Thoracic aorta (tissue), 2 donors: ENCODE measurements around the gene SH3BGRL. TPM values are rescaled to one million over a fixed set of nuclear protein-coding genes. Genes with fewer than 3 reads are reported as not detected.

Experiments used
- ATAC-seq: fragments of 150-250 bp; one replicate; pipeline ENCODE4 v1.8.0; 2017; ENCODE audit warnings: low read depth; ENCODE audit not compliant: insufficient number of reproducible peaks, low FRiP score
- DNase-seq: peaks from one replicate; pipeline ENCODE4 v3.0.0-alpha.2; 2020; ENCODE audit warnings: low spot score
- H3K27ac ChIP-seq, 2 donors: fragments of 200-600 bp; sonication (generic); 1 replicate in 1 of 2; 2 replicates in 1 of 2; pipeline ENCODE4 v1.5.1; 2016; ENCODE audit warnings: mild to moderate bottlenecking in 2 of 2, moderate library complexity in 2 of 2
- H3K27me3 ChIP-seq: fragments of 200-600 bp; sonication (generic); replicated peaks from 2 replicates; pipeline ENCODE4 v1.6.0; 2016; ENCODE audit warnings: mild to moderate bottlenecking; ENCODE audit not compliant: insufficient read depth
- H3K36me3 ChIP-seq: fragments of 200-600 bp; sonication (generic); one replicate; pipeline ENCODE4 v1.5.1; 2016
- H3K4me1 ChIP-seq, 2 donors: fragments of 200-600 bp; sonication (generic); 1 replicate in 1 of 2; 2 replicates in 1 of 2; pipeline versions ENCODE4 v1.5.1 to v1.6.0; 2016; ENCODE audit warnings: low read depth in 2 of 2, mild to moderate bottlenecking in 1 of 2; ENCODE audit not compliant: control insufficient read depth in 1 of 2
- H3K4me3 ChIP-seq: fragments of 200-600 bp; sonication (generic); 2 replicates; pipeline ENCODE4 v1.5.1; 2016; ENCODE audit warnings: mild to moderate bottlenecking
- H3K9me3 ChIP-seq: fragments of 200-600 bp; sonication (generic); 2 replicates; pipeline ENCODE4 v1.5.1; 2016
- CTCF ChIP-seq: fragments of 200-600 bp; sonication (generic); IDR thresholded peaks from one replicate; pipeline ENCODE4 v1.5.1; 2019; ENCODE audit warnings: antibody characterized with exemption
- total RNA-seq, 2 donors: library from RNA; depleted of rRNA; stranded (reverse); fragments of >200 nt; gene quantifications; one replicate each; pipeline versions ENCODE4 v1.1.0 to v1.2.3, GENCODE V29; 2016

SH3BGRL gene
- total RNA-seq, 2 donors from 2014 or later = 196 to 218 TPM

- ATAC-seq (no peak), DNase-seq (no peak)
- Histone ChIP-seq H3K27me3 (no peaks in the 10 kb centered on the region), H3K9me3 (no peaks in the 10 kb centered on the region), H3K4me3 (no peak overlapping the region), H3K27ac (no peak overlapping the region), H3K36me3 (no peaks in the 10 kb centered on the region), H3K4me1 (no peaks in the 10 kb centered on the region)
- TF ChIP-seq CTCF = no peak
Observed at GRCh38 chrX:81291996-81292395, 90.1 kb downstream of the SH3BGRL start.

- ATAC-seq (no peak), DNase-seq (no peak)
- Histone ChIP-seq H3K4me1 (no peaks in the 10 kb centered on the region), H3K27ac (no peak overlapping the region), H3K9me3 (no peaks in the 10 kb centered on the region), H3K27me3 (no peaks in the 10 kb centered on the region), H3K4me3 (no peak overlapping the region), H3K36me3 (no peaks in the 10 kb centered on the region)
- TF ChIP-seq CTCF = no peak
Observed at GRCh38 chrX:81294101-81294500, 92.2 kb downstream of the SH3BGRL start.

GRCh38 chrX:81301877-81302276 lies 100.0 kb downstream of the SH3BGRL start:
- Histone ChIP-seq H3K9me3 (no peaks in the 10 kb centered on the region), H3K4me3 (no peak overlapping the region), H3K36me3 (no peaks in the 10 kb centered on the region), H3K4me1 (no peaks in the 10 kb centered on the region), H3K27me3 (no peaks in the 10 kb centered on the region), H3K27ac (no peak overlapping the region)
- no peak for ATAC-seq
- DNase-seq = no peak
- TF ChIP-seq CTCF = no peak

- H3K27ac ChIP-seq = no peak overlapping the region
- H3K9me3 ChIP-seq = no peaks in the 10 kb centered on the region
- no peaks in the 10 kb centered on the region for H3K36me3 ChIP-seq
- ATAC-seq (no peak), DNase-seq (no peak)
- TF ChIP-seq CTCF = no peak
- no peaks in the 10 kb centered on the region for H3K4me1 ChIP-seq
- H3K27me3 ChIP-seq = no peaks in the 10 kb centered on the region
- no peak overlapping the region for H3K4me3 ChIP-seq
Observed at GRCh38 chrX:81304563-81304962, 102.7 kb downstream of the SH3BGRL start.

- H3K4me3 ChIP-seq = no peak overlapping the region
- no peak for ATAC-seq
- H3K27me3 ChIP-seq = no peaks in the 10 kb centered on the region
- DNase-seq = no peak
- no peaks in the 10 kb centered on the region for H3K9me3 ChIP-seq
- no peaks in the 10 kb centered on the region for H3K36me3 ChIP-seq
- no peak overlapping the region for H3K27ac ChIP-seq
- H3K4me1 ChIP-seq = no peaks in the 10 kb centered on the region
- TF ChIP-seq CTCF = no peak
Observed at GRCh38 chrX:81305240-81305639, 103.3 kb downstream of the SH3BGRL start.
